ENCODE measurements around the gene KRT9. TPM values are rescaled to one million over a fixed set of nuclear protein-coding genes. Genes with fewer than 3 reads are reported as not detected.

KRT9 gene
- polyA plus RNA-seq, 2 of the 4 experiments (the other 2 are of a cell fraction), result not detected

DNA sequence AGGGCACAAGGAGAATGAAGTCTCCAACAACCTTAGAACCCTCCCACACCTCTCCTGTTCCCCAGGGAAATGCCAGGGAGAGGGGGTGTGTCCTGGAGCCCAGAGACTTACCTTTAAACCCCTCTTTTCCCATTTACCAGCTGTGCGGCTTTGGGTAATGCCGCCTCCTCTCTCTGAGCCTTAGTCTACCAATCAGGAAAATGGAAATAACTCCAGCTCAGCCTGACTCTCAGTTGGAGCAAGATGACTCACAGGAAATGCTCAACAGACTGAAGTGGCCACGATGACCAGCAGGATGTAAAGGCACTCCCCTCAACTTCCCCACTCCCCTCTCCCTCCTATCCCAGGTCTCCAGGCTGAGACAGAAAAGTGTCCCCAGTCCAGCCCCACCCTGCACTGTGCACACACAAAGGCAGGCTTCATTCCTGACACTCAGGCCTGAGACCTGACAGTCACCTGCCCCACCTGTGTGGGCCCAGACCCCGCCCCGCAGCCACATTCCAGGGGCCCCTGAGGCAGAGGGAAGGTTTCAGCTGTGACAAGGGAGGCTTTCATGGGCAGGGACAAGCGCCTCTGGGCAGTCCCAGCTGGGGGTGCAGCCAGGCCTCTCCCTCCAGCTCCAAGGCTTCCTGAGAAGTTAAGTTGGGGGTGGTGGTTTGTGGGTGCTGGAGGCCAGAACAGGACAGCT is 50.1 kb downstream of the KRT9 start (continued):
- no peak for TF ChIP-seq FOSB (CRISPR knock-in tag; IDR thresholded peaks at IDR 0.05)
- TF ChIP-seq, protein P1, sequence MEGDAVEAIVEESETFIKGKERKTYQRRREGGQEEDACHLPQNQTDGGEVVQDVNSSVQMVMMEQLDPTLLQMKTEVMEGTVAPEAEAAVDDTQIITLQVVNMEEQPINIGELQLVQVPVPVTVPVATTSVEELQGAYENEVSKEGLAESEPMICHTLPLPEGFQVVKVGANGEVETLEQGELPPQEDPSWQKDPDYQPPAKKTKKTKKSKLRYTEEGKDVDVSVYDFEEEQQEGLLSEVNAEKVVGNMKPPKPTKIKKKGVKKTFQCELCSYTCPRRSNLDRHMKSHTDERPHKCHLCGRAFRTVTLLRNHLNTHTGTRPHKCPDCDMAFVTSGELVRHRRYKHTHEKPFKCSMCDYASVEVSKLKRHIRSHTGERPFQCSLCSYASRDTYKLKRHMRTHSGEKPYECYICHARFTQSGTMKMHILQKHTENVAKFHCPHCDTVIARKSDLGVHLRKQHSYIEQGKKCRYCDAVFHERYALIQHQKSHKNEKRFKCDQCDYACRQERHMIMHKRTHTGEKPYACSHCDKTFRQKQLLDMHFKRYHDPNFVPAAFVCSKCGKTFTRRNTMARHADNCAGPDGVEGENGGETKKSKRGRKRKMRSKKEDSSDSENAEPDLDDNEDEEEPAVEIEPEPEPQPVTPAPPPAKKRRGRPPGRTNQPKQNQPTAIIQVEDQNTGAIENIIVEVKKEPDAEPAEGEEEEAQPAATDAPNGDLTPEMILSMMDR (IDR thresholded peaks at IDR 0.05), result no peak
- no peak for TF ChIP-seq BHLHE40 (IDR thresholded peaks at IDR 0.05; ENCODE audit: low read depth, low read length)
- TF ChIP-seq CHD4 (IDR thresholded peaks at IDR 0.05; ENCODE audit: borderline replicate concordance), result no peak
- TF ChIP-seq TP53 (CRISPR knock-in tag; IDR thresholded peaks at IDR 0.05), result no peak
- TF ChIP-seq, protein P2, sequence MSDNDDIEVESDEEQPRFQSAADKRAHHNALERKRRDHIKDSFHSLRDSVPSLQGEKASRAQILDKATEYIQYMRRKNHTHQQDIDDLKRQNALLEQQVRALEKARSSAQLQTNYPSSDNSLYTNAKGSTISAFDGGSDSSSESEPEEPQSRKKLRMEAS (IDR thresholded peaks at IDR 0.05), result 0 out of 2 replicates have a peak, but pooled peaks have one; percentile 14
- TF ChIP-seq TFCP2L1 (CRISPR knock-in tag; IDR thresholded peaks at IDR 0.05), result no peak
- 0 out of 2 replicates have a peak, but pooled peaks have one; percentile 23 for TF ChIP-seq HDAC2 (IDR thresholded peaks at IDR 0.05)
- TF ChIP-seq SREBF2 (IDR thresholded peaks at IDR 0.05), result no peak
- 0 out of 2 replicates have a peak, but pooled peaks have one; percentile 56 for TF ChIP-seq KDM1A (IDR thresholded peaks at IDR 0.05; ENCODE audit: low read depth)
- no peak for TF ChIP-seq FOSL2 (IDR thresholded peaks at IDR 0.05)
- TF ChIP-seq FOSL2 (CRISPR knock-in tag; IDR thresholded peaks at IDR 0.05), result peak; percentile 79
- TF ChIP-seq, protein P3, sequence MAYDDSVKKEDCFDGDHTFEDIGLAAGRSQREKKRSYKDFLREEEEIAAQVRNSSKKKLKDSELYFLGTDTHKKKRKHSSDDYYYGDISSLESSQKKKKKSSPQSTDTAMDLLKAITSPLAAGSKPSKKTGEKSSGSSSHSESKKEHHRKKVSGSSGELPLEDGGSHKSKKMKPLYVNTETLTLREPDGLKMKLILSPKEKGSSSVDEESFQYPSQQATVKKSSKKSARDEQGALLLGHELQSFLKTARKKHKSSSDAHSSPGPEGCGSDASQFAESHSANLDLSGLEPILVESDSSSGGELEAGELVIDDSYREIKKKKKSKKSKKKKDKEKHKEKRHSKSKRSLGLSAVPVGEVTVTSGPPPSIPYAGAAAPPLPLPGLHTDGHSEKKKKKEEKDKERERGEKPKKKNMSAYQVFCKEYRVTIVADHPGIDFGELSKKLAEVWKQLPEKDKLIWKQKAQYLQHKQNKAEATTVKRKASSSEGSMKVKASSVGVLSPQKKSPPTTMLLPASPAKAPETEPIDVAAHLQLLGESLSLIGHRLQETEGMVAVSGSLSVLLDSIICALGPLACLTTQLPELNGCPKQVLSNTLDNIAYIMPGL (CRISPR knock-in tag; IDR thresholded peaks at IDR 0.05; ENCODE audit: borderline replicate concordance), result no peak
- no peak for TF ChIP-seq RAD21 (conservative IDR thresholded peaks at IDR 0.05 in 1 of 2, IDR thresholded peaks at IDR 0.05 in 1 of 2)

DNA sequence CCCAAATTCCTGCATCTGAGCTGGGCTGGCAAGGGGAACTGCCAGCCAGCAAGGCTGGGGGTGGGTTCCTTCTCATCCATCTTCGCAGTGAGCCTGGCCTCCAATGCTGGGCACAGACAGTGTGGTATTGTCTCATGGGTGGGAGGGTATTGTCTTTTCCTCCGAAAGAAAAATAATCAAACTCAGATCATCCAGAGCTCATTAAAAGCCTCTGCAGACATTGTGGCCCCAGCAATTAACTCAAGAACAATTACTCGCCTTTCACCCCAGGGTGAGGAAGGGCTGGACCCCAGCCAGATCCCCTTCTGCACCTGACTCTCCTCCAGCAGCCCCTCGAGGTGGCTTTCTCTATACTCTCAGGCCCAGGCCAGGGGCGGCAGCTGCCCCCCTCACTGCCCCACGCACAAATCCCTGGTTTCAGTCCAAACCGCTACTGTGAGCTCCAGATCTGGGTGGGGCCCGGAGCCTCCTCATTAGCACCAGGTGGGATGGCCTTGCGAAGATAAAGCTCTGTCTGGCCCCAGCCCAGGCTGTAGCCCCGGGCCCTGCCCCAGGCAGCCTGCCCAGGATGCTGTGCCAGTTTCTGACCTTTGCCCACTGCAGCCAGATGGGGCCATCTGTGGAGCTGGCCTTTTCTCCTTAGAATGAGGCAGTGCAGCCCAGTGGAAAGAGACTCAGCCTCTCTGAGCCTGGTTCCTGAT is 50.9 kb downstream of the KRT9 start:
- FAIRE-seq, result no peak
- Histone ChIP-seq H3K4me3 (no peak overlapping the region), H3K4me2 (peak overlapping the region; percentile 61), H3K27ac (peak overlapping the region; percentile 12 to 82; a peak in 5 of 6 replicates), H3K9me3 (no peaks in the 10 kb centered on the region), H3K4me1 (peaks cover 29% of the 10 kb centered on the region)
- POLR2A ChIA-PET, result interaction anchor here (1.1 to 1.6 kb wide), 2 partner anchors 28 to 168 kb away, joined by 3 to 4 read pairs; partner anchors contain the start of gene EIF1
- CTCF ChIA-PET, result interaction anchor here (0.9 to 3.6 kb wide), 7 partner anchors 10 to 191 kb away, joined by 3 to 35 read pairs (median 5); no protein-coding TSS in a partner anchor
- no peak for DNase-seq (ENCODE audit: low read depth in 1 of 2, low spot score in 1 of 2)
- peak in 1 of 2 experiments; percentile 8; a peak in 1 of 6 replicates for ATAC-seq
- WGBS (ENCODE audit: missing lambda C conversion rate), result 70% methylated on average over 9 of the region's 10 CpGs
- TF ChIP-seq KDM1A (IDR thresholded peaks at IDR 0.05; ENCODE audit: low read depth) (no peak), MAFK (IDR thresholded peaks at IDR 0.05; ENCODE audit: partially characterized antibody) (no peak)
- TF ChIP-seq, protein P4, sequence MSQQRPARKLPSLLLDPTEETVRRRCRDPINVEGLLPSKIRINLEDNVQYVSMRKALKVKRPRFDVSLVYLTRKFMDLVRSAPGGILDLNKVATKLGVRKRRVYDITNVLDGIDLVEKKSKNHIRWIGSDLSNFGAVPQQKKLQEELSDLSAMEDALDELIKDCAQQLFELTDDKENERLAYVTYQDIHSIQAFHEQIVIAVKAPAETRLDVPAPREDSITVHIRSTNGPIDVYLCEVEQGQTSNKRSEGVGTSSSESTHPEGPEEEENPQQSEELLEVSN (IDR thresholded peaks at IDR 0.05; ENCODE audit: borderline replicate concordance, low read depth), result no peak

DNA sequence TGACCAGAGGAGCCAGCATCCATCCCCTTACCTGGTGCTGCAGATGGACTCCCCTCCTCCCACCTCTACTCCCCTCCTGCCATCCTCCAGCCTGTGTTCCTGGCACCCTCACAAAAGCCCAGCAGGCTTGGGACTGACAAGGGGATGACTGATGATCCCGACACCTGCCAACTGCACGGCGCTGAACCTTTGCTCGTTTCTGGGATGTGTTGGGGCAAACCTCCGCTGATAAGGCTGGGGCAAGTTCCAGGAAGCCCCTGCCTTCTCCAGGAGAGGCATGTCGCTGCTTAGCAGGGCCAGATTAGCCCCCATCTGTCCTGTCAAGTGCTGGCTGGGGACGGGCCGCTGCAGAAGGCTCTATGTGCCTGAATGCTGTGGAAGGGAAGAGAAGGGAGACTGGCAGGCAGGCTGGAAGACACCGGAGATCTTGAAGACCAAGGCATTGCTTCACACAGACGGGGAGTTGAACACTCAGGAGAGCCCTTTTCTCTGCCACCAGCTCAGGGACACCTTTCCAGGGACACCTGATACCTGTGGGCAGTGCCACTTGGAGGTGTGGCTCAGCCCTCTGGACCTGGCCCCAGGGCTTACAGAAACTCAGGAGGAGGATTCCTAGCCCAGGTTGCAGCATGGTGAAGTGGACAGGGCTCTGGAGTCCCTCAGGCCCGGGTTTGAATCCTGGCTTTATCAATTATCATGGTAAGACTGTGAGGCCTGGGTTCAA is 52.2 kb downstream of the KRT9 start:
- FAIRE-seq (no peak), DNase-seq (ENCODE audit: low read depth in 1 of 2, low spot score in 1 of 2) (no peak), ATAC-seq (no peak)
- Histone ChIP-seq H3K9me3 (no peaks in the 10 kb centered on the region), H3K4me3 (no peak overlapping the region), H3K4me2 (no peak overlapping the region), H3K27ac (peak overlapping the region in 1 of 2 experiments; percentile 82; a peak in 3 of 6 replicates), H3K4me1 (peaks cover 29% of the 10 kb centered on the region)
- ChIA-PET POLR2A (no interaction called here), CTCF (interaction anchor here (1.2 to 20.5 kb wide), 3 partner anchors 14 to 129 kb away, joined by 4 to 163 read pairs (median 15); partner anchors contain the start of gene KRT13)
- TF ChIP-seq CBX2 (IDR thresholded peaks at IDR 0.05; ENCODE audit: borderline replicate concordance, low read depth), result no peak
- no peak for TF ChIP-seq CHD2 (IDR thresholded peaks at IDR 0.05; ENCODE audit: low read length, partially characterized antibody)
- TF ChIP-seq HOXB5 (CRISPR knock-in tag; IDR thresholded peaks at IDR 0.05), result no peak
- no peak for TF ChIP-seq EHMT2 (IDR thresholded peaks at IDR 0.05; ENCODE audit: low read depth)
- 68% methylated on average over 10 of the region's 11 CpGs for WGBS (ENCODE audit: missing lambda C conversion rate)

Data from A549 (cell line).